NCI-H1694 (cell line): Measurements from ENCODE around the gene REP15.
"Not testable (repeated sequence)": the region's sequence is repeated elsewhere in the genome, so short reads cannot be mapped to it uniquely, and the experiment has no call there.

Source experiments
- DNase-seq: peaks from one replicate; lab custom pipeline; 2025; lab: John Stamatoyannopoulos, UW

Gene REP15

GRCh38 chr12:27696864-27697564 lies 767 bp downstream of the REP15 start:
- DNase-seq, result no peak

GRCh38 chr12:27703720-27704452 lies 7.6 kb downstream of the REP15 start:
- DNase-seq, result peak; percentile 92

- no peak for DNase-seq
Observed at GRCh38 chr12:27705263-27705662, 9.0 kb downstream of the REP15 start.

GRCh38 chr12:27707216-27707615 lies 11.0 kb downstream of the REP15 start:
- no peak for DNase-seq

- DNase-seq, result no peak
Observed at GRCh38 chr12:27709212-27709931, 13.1 kb downstream of the REP15 start.

GRCh38 chr12:27709932-27710591 lies 13.8 kb downstream of the REP15 start:
- peak; percentile 24 for DNase-seq

GRCh38 chr12:27710592-27711316 lies 14.5 kb downstream of the REP15 start, which contains the start of gene MRPS35:
TSS of gene MRPS35 (plus strand) at chr12:27710832. CDS start at chr12:27710844, 12 bp downstream.
- peak; percentile 85 for DNase-seq

- DNase-seq, result no peak
Observed at GRCh38 chr12:27711317-27711682, 15.1 kb downstream of the REP15 start.

- no peak for DNase-seq
Observed at GRCh38 chr12:27711967-27712366, 15.7 kb downstream of the REP15 start.

GRCh38 chr12:27723212-27723611 lies 27.0 kb downstream of the REP15 start:
- no peak for DNase-seq

GRCh38 chr12:27730097-27730588 lies 33.9 kb downstream of the REP15 start:
- no peak for DNase-seq

GRCh38 chr12:27732281-27732680 lies 36.0 kb downstream of the REP15 start:
- no peak for DNase-seq

GRCh38 chr12:27733052-27733656 lies 36.9 kb downstream of the REP15 start:
- DNase-seq, result peak; percentile 71

- no peak for DNase-seq
Observed at GRCh38 chr12:27733791-27734190, 37.5 kb downstream of the REP15 start.

- not testable (repeated sequence) for DNase-seq
Observed at GRCh38 chr12:27734321-27734720, 38.1 kb downstream of the REP15 start.

GRCh38 chr12:27743601-27744000 lies 47.4 kb downstream of the REP15 start:
- no peak for DNase-seq

- DNase-seq, result not testable (repeated sequence)
Observed at GRCh38 chr12:27745734-27746133, 49.5 kb downstream of the REP15 start.
